Fibroblast of villous mesenchyme (primary cell): ENCODE measurements around the gene NOTCH1. TPM values are rescaled to one million over a fixed set of nuclear protein-coding genes. Genes with fewer than 3 reads are reported as not detected.

Source experiments
- DNase-seq: peaks from one replicate; pipeline ENCODE4 v3.0.0-alpha.2; 2010; ENCODE audit warnings: low read depth
- H3K4me3 ChIP-seq: 2 replicates; pipeline ENCODE4 v1.5.1; 2011; ENCODE audit warnings: low read depth, mild to moderate bottlenecking, low read length
- total RNA-seq: library from RNA; depleted of rRNA; stranded (reverse); fragments of >200 nt; gene quantifications from 2 replicates; pipeline ENCODE4 v1.2.3, GENCODE V29; 2012
- TF ChIP-seq, protein P1 (sequence below): IDR thresholded peaks from 2 replicates; pipeline ENCODE4 v1.5.1; 2012; ENCODE audit warnings: low read depth, mild to moderate bottlenecking, low read length; ENCODE audit not compliant: insufficient read depth

NOTCH1 gene
- total RNA-seq, 1 donor, result 36.7 TPM

DNA sequence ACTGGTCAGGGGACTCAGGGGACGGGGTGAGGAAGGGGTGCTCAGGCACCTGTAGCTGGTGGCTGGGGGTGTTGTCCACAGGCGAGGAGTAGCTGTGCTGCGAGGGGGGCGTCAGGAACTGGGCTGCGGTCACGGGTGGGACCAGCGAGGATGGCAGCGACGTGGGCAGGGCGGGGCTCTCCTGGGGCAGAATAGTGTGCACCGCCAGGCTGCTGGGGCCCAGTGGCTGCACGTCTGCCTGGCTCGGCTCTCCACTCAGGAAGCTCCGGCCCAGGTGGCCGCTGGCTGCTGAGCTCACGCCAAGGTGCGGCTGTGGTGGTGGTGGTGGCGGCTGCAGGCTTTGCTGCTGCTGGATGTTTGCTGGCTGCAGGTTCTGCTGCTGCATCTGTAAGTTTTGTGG is 49.7 kb downstream of the NOTCH1 start:
- no peak overlapping the region for H3K4me3 ChIP-seq
- no peak for DNase-seq
- TF ChIP-seq, protein P1, sequence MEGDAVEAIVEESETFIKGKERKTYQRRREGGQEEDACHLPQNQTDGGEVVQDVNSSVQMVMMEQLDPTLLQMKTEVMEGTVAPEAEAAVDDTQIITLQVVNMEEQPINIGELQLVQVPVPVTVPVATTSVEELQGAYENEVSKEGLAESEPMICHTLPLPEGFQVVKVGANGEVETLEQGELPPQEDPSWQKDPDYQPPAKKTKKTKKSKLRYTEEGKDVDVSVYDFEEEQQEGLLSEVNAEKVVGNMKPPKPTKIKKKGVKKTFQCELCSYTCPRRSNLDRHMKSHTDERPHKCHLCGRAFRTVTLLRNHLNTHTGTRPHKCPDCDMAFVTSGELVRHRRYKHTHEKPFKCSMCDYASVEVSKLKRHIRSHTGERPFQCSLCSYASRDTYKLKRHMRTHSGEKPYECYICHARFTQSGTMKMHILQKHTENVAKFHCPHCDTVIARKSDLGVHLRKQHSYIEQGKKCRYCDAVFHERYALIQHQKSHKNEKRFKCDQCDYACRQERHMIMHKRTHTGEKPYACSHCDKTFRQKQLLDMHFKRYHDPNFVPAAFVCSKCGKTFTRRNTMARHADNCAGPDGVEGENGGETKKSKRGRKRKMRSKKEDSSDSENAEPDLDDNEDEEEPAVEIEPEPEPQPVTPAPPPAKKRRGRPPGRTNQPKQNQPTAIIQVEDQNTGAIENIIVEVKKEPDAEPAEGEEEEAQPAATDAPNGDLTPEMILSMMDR, result no peak

GRCh38 chr9:136495238-136495800 is 50.5 kb downstream of the NOTCH1 start:
- no peak overlapping the region for H3K4me3 ChIP-seq
- TF ChIP-seq, protein P1, result no peak
- no peak for DNase-seq

- DNase-seq, result peak; percentile 6
- TF ChIP-seq, protein P1, result no peak
- no peak overlapping the region for H3K4me3 ChIP-seq
Measured at GRCh38 chr9:136494531-136495215, 51.2 kb downstream of the NOTCH1 start.

DNA sequence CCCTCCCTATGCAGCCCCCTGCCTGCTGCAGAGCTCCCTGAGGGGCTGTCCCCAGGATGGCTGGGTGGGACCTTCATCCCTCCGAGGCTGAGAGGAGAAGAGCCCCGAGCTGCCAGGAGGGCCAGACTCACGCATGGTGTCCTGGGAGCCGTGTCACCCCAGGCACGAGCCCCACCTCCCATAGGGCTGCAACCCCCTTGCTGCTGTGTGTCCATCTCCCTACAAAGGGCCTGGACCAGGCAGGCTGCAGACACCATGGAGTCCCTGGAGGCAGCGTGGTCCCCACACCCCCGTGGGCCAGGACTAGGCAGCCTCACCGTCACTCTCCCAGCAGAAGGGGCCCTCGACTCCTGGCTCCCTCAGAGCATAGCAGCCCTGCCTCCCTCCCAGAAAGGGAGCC is 51.8 kb downstream of the NOTCH1 start:
- H3K4me3 ChIP-seq, result no peak overlapping the region
- TF ChIP-seq, protein P1, result no peak
- DNase-seq, result no peak

DNA sequence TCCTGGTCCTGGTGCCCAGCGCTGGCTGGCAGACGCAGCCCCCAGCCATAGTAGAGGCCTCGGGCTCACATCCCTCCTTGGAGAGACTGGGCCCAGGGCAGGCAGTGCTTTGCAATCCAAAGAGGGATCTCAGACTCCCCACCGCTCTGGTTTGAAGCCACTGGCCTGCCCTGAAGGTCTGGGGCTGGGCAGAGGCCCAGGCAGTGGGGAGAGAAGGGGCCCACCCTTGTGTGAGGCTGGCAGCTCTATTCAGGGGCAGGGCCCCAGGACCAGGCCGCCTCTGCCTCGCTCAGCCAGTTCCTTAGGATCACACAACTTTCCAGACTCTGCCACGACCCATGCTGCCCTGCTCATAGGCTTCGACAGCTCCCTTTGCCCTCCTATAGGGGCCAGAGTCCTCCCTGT is 52.3 kb downstream of the NOTCH1 start:
- H3K4me3 ChIP-seq, result no peak overlapping the region
- DNase-seq, result no peak
- TF ChIP-seq, protein P1, result no peak

- TF ChIP-seq, protein P1, result no peak
- no peak overlapping the region for H3K4me3 ChIP-seq
- DNase-seq, result no peak
Measured at GRCh38 chr9:136492978-136493522, 52.8 kb downstream of the NOTCH1 start.
